DMS53 treated with DMSO at 0.1 percent for 48 hours (cell line): Measurements from ENCODE around the gene PRKAB1.

ENCODE experiments used
- DNase-seq: peaks from one replicate; lab custom pipeline; 2025; ENCODE audit not compliant: unreplicated experiment; lab: John Stamatoyannopoulos, UW

PRKAB1 gene

DNA sequence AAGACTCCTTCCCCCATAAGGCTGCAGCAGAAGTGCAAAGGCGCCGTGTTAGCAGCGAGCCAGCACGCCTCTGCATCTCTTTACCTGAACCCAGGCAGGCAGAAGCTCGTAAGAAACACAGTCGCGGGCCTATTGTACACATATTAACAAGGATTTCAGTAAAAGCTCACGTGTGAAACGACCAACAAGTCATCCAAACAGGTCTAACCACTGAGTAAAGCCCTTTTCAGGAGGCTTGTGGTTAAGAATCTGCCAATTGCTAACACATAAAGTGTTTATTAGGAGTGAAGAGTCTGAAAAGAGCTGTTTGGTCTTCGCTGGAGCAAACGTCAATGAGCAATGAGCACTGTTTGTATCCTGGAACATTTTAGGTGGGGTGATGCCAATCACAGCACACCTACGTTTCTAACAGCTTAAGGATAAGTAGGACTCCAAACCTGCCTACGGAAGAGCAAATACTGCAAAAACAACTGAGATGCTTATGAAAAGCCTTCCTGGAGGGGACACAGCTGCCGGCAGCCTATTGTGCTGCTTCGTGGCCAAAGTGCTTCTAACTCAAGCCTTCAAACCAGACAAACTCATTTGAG, 43.1 kb downstream of the PRKAB1 start:
- DNase-seq = peak; percentile 96

DNA sequence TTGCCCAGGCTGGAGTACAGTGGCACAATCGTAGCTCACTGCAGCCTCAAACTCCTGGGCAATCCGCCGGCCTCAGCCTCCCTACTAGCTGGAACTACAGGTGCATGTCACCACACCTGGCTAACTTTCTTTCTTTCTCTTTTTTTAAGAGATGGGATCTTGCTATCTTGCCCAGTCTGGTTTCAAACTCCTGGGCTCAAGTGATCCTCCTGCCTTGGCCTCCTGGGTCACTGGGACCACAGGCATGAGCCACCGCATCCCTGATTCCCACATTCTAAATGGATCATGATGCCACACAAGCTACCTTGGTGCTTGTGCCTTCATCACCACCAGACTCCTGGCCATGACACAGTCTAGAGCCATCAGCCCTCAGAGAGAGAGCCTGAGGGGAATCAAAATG, 43.8 kb downstream of the PRKAB1 start:
- DNase-seq = no peak

DNA sequence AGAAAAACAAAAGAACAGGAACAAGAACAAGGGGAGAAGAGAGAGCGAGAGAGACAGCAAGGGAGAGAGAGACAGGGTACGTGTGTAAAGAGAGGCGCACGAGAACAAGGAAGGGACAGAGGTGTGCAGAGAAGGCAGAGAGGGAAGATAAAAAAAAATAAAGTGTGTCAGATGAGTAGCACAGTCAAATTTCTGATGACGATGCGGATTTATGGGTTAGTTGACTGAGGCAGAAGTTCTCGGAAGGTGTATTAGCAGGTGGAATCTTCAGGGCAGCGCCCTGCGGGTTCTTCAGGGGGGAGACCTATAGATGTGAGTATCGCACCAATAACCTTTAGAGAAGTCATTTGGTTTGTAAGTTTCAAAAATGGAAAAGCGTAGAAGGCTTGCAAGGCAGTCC, 44.8 kb downstream of the PRKAB1 start:
- DNase-seq = no peak

DNA sequence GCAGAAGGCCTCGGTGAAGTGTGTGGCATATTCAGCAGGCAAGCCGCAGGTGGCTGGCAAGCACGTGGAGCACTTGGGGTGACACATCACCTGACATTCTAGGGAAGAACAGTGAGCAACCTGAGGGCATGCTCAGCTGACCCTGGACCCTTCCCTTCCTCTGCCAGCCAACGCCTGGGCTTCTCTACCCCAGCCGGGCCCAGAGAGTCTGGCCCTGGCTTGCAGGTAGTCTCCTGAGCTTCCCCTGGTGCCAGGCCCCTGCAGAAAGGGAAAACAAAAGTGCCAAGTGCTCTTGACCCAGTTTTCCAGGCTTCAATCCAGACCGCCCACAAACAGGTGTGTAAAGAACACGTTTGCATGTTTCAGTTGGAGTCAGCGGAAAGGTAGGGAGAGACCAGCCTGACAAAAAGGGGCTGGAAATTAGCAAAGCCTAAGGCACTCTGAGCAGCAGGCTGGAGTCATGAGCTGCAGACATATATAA, 45.7 kb downstream of the PRKAB1 start:
- DNase-seq = peak; percentile 95

DNA sequence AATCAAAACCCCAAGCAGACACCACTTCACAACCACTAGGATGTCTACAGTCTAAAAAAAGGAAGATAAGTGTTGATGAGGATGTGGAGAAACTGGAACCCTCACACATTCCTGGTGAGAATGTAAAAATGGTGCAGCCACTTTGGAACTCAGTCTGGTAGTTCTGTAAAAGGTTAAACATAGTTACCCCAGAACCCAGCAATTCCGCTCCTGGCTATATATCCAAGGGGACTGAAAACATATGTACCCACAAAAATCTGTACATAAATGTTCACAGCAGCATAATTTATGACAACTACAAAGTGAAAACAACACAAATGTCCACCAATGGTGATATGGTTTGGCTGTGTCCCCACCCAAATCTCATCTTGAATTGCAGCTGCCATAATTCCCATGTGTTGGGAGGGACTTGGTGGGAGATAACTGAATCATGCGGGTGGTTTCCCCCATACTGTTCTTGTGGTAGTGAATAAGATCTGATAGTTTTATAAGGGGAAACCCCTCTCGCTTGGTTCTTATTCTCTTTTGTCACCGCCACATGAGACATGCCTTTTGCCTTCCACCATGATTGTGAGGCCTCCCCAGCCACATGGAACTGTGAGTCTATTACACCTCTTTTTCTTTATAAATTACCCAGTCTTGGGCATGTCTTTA, 46.8 kb downstream of the PRKAB1 start:
- no peak for DNase-seq

DNA sequence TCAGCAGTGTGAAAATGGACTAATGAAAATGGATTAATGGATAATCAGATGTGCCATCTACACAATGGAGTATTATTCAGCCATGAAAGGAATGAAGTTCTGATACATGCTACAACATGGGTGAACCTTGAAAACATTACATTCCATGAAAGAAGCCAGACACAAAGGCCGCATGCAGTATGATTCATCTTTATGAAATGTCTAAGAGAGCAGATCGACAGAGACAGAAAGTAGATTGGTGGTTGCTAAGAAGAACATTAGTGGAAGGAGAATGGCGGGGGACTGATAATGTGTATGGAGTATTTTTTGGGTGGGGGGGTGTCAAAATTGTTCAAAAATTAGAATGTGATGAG, 47.3 kb downstream of the PRKAB1 start:
- no peak for DNase-seq

DNA sequence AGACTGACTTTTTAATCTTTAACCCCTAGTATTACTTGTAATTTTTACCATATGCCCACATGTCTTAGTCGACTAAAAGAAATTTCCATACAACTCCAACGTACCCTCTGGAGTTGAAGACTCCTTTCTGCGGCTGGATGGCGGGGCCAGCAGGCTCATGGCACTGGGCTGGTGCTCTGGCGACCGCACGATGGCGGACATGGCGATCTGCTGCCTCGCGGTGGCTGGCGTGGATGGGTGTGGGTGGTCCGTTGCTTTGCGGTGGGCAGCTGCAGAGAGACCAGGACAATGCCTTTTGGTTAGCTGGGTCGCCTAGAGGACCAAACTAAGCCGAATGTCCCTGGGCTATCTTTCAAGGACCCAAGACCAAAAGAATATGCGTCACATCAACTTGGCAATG, 50.2 kb downstream of the PRKAB1 start:
- DNase-seq = no peak

DNA sequence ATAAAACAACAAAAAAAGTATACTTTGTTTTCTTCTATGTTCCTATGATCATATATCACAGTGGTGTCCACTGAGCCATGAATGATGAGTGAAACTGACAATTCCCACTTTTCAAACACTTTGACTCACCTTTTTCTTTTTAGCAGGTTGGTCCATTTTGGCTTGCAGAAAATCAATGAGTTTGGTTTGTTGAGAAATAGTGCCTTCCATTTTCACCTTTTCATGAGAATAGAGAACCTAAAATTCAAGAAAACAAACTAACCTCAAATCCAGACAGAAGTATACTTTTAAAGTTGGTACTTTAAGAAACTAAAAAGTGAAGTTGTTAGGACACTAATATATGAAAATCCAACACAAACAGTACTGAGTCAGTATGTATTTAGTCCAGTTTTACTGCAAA, 52.4 kb downstream of the PRKAB1 start:
- no peak for DNase-seq

DNA sequence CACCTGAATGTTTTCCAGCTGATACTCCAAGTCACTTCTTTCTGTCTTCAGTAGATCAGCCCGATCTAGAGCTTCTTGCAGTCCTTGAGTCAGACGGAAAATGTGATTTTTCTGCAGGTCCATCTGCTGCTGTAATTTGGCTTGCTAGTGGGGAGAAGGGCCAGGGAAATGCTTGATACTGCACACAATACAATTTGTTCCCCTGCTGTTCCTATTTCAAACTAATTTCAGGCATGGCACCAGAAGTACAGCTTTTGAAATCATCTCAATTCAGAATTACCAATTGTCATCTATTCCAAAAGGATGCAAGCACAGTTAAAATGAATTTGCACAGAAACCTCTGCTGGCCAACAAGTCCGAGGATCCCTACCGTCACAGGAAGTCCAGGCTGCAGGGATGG, 53.4 kb downstream of the PRKAB1 start:
- no peak for DNase-seq

DNA sequence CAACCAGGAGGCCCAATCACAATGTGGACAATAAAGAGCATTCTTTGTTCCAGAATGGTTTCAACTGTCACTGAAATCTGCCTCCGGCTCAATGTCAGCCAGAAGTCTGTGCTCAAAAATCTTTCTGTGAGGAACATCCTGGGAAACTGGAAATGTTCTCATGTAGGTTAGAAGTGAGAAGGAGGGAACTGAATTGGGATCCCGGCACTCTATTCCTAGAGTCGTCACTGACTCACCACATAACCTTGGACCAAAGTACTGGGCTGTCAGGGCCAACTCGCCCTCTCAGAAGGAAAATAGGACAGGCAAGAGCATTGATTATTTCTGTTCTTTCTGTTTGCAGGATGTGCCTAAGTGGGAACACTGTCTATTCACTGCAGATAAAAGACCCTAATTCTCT, 57.6 kb downstream of the PRKAB1 start:
- DNase-seq = no peak

DNA sequence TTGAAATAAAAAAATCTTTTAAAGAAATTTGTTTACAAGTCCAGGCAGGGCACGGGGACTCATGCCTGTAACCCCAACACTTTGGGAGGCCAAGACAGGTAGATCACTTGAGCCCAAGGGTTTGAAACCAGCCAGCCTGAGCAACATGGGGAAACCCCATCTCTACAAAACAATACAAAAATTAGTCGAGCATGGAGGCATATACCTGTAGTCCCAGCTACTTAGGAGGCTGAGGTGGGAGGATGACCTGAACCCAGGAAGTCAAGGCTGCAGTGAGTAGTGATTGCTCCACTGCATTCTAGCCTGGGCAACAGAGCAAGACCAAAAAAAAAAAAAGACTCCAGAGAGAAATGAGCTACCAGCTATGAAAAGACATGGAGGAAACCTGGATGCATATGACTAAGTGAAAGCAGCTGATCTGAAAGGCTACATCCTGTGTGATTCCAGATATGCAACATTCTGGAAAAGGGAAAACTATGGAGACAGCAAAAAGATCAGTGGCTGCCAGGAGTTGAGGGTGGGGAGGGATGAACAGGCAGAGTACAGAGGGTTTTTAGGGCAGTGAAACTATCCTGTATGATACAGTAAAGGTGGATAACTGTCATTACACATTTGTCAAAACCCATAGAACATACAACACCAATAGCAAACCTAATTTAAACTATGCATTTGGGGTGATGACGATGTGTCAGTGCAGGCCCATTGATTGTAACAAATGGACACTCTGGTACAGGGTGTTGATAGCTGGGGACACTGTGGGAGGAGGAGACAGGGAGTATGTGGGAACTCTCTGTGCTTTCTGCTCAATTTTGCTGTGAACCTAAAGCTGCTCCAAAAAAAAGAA, 59.9 kb downstream of the PRKAB1 start:
- no peak for DNase-seq

DNA sequence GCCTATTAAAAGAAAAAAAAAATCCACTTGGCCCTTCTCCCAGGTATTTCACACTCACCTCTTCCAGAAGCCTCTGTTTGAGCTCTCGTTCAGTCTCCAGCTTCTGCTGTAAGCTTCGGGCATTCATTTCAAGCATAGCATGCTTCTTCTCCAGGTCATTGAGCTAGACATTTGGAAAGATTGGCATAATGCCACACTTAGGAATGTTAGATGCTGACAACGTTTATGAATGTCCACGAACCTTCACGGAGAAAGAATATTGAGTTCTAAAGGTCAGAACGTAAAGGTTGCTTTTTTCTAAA, 60.5 kb downstream of the PRKAB1 start:
- no peak for DNase-seq

DNA sequence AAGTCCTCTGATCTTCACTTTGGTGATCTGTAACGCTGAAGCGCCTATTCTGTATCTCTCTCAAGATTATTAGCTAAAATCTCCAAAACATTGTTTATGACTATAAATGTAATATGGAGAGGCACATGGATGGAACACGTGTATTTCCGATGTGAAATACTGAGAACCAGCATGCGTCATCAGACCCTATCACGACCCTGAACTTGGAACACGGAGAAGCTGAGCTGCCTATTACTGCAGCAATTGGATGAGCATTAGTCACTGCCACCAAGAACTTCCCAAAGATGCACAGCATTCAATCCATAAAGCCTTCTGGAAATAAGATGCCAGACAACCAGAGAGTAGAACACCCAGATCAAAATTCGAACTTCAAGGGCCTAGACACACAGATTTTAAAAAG, 61.9 kb downstream of the PRKAB1 start:
- DNase-seq = no peak

DNA sequence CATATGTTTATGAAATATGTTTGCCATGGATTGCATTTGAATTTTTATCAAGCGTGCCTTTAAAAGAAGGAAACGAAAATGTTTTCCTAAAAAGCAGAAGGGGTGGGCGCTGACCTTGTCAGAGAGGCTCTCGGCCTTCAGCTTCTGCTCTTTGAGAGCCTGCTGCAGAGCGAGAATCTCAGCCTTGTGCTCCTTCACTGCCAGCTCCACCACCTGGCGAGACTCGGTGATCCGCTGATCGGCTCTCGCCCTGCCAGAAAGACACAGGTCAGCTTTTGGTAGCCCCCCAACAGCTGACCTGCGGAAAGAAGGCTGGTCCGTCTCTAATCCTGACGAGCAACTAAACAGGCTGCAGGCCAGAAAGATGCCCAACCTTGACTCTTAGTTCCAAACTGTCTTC, 62.4 kb downstream of the PRKAB1 start:
- no peak for DNase-seq
